HL-60 (cell line): Measurements from ENCODE around the gene STRIP1.

Experiments
- CTCF ChIP-seq: IDR thresholded peaks from one replicate; pipeline ENCODE4 v1.5.1; 2011; ENCODE audit warnings: low read length, control low read depth, inconsistent platforms; ENCODE audit not compliant: insufficient read depth
- REST ChIP-seq: IDR thresholded peaks from 2 replicates; pipeline ENCODE4 v1.6.1; 2012; ENCODE audit warnings: low read depth; ENCODE audit not compliant: insufficient replicate concordance

- no peak for TF ChIP-seq REST
- no peak for TF ChIP-seq CTCF
Observed at GRCh38 chr1:110097507-110098221, 63.2 kb downstream of the STRIP1 start.
